ENCODE results near the gene PEX5L.

PEX5L gene

DNA sequence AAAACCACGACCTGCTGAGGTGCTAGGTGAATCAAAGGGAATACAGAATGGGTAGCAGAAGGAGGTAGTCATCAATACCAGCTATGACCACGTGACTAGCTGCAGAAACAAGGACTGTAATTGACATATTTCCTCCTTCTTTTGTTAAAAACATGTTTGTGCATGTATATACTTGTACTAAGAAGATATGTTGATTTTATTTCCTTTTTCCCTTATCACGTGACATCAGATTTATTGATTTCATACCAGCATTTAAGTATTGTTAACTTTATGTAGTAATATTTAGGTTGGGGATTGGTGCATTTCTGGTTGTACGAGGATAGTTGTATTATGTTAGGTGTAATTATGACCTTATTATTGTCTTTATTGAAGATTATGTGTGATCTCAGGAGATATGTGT lies 36.2 kb downstream of the PEX5L start:
- H3K27ac ChIP-seq (ENCODE audit: low read length) = no peak overlapping the region
- H3K36me3 ChIP-seq (replicated peaks; ENCODE audit: insufficient read depth, low read length) = no peaks in the 10 kb centered on the region
- H3K27me3 ChIP-seq (replicated peaks; ENCODE audit: insufficient read depth, low read length) = no peaks in the 10 kb centered on the region
- DNase-seq = no peak
- H3K9ac ChIP-seq (ENCODE audit: low read length) = no peak overlapping the region
- no peaks in the 10 kb centered on the region for H4K20me1 ChIP-seq (ENCODE audit: insufficient read depth, low read length)
- H3K4me3 ChIP-seq (ENCODE audit: low read length) = no peak overlapping the region
- no peak overlapping the region for H2AFZ ChIP-seq (ENCODE audit: low read length)
- H3K9me3 ChIP-seq (replicated peaks; ENCODE audit: insufficient read depth, low read length) = no peaks in the 10 kb centered on the region
- no peaks in the 10 kb centered on the region for H3K4me1 ChIP-seq (ENCODE audit: low read length)
- H3K4me2 ChIP-seq (ENCODE audit: low read depth, low read length) = no peak overlapping the region
- no peaks in the 10 kb centered on the region for H3K79me2 ChIP-seq (ENCODE audit: low read length)
- TF ChIP-seq EZH2phosphoT487 (IDR thresholded peaks at IDR 0.05; ENCODE audit: low read length) = no peak
- no peak for TF ChIP-seq EZH2 (optimal IDR thresholded peaks at IDR 0.05; ENCODE audit: low read depth, low read length)
- TF ChIP-seq, protein P1, sequence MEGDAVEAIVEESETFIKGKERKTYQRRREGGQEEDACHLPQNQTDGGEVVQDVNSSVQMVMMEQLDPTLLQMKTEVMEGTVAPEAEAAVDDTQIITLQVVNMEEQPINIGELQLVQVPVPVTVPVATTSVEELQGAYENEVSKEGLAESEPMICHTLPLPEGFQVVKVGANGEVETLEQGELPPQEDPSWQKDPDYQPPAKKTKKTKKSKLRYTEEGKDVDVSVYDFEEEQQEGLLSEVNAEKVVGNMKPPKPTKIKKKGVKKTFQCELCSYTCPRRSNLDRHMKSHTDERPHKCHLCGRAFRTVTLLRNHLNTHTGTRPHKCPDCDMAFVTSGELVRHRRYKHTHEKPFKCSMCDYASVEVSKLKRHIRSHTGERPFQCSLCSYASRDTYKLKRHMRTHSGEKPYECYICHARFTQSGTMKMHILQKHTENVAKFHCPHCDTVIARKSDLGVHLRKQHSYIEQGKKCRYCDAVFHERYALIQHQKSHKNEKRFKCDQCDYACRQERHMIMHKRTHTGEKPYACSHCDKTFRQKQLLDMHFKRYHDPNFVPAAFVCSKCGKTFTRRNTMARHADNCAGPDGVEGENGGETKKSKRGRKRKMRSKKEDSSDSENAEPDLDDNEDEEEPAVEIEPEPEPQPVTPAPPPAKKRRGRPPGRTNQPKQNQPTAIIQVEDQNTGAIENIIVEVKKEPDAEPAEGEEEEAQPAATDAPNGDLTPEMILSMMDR (IDR thresholded peaks at IDR 0.05; ENCODE audit: low read length) = no peak
- H3K9me2 ChIP-seq (replicated peaks; ENCODE audit: insufficient read depth, low read length) = no peaks in the 10 kb centered on the region
- H3F3A ChIP-seq (ENCODE audit: insufficient read depth, low read length) = no peaks in the 10 kb centered on the region

- H3K9ac ChIP-seq (ENCODE audit: low read length) = no peak overlapping the region
- no peak for DNase-seq
- H3K9me3 ChIP-seq (replicated peaks; ENCODE audit: insufficient read depth, low read length) = no peaks in the 10 kb centered on the region
- H3F3A ChIP-seq (ENCODE audit: insufficient read depth, low read length) = no peaks in the 10 kb centered on the region
- H3K4me1 ChIP-seq (ENCODE audit: low read length) = no peaks in the 10 kb centered on the region
- H3K4me2 ChIP-seq (ENCODE audit: low read depth, low read length) = no peak overlapping the region
- no peak overlapping the region for H2AFZ ChIP-seq (ENCODE audit: low read length)
- no peak overlapping the region for H3K27ac ChIP-seq (ENCODE audit: low read length)
- no peaks in the 10 kb centered on the region for H4K20me1 ChIP-seq (ENCODE audit: insufficient read depth, low read length)
- H3K36me3 ChIP-seq (replicated peaks; ENCODE audit: insufficient read depth, low read length) = no peaks in the 10 kb centered on the region
- H3K9me2 ChIP-seq (replicated peaks; ENCODE audit: insufficient read depth, low read length) = no peaks in the 10 kb centered on the region
- H3K79me2 ChIP-seq (ENCODE audit: low read length) = no peaks in the 10 kb centered on the region
- no peaks in the 10 kb centered on the region for H3K27me3 ChIP-seq (replicated peaks; ENCODE audit: insufficient read depth, low read length)
- TF ChIP-seq, protein P1 (IDR thresholded peaks at IDR 0.05; ENCODE audit: low read length) = no peak
- no peak for TF ChIP-seq EZH2phosphoT487 (IDR thresholded peaks at IDR 0.05; ENCODE audit: low read length)
- no peak for TF ChIP-seq EZH2 (optimal IDR thresholded peaks at IDR 0.05; ENCODE audit: low read depth, low read length)
- H3K4me3 ChIP-seq (ENCODE audit: low read length) = no peak overlapping the region
Measured at GRCh38 chr3:179995406-179995805, 41.3 kb downstream of the PEX5L start.

DNA sequence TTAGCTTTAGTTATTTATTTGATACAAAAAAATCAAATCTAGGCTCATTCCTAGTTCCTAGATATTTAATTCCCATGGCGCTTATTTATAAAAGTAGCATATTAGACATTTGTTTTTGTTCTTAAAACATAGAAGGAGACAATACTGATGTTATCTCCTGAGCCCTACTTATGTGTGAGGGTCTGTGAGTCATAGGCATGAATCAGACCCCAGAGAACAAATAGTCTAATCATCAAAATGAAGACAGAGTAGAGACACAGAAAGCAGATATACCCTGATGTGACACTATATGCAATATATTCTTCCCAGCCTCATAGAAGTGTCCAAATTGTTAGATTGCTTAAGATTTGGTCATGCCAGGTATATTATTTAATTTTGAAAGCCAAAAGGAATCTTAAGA lies 44.9 kb downstream of the PEX5L start:
- Histone ChIP-seq H3K4me2 (ENCODE audit: low read depth, low read length) (no peak overlapping the region), H3K9ac (ENCODE audit: low read length) (no peak overlapping the region), H3K79me2 (ENCODE audit: low read length) (no peaks in the 10 kb centered on the region), H3K9me3 (replicated peaks; ENCODE audit: insufficient read depth, low read length) (no peaks in the 10 kb centered on the region), H3K27me3 (replicated peaks; ENCODE audit: insufficient read depth, low read length) (no peaks in the 10 kb centered on the region), H3K36me3 (replicated peaks; ENCODE audit: insufficient read depth, low read length) (no peaks in the 10 kb centered on the region), H3K27ac (ENCODE audit: low read length) (no peak overlapping the region), H3K4me1 (ENCODE audit: low read length) (no peaks in the 10 kb centered on the region), H2AFZ (ENCODE audit: low read length) (no peak overlapping the region), H3F3A (ENCODE audit: insufficient read depth, low read length) (no peaks in the 10 kb centered on the region), H3K9me2 (replicated peaks; ENCODE audit: insufficient read depth, low read length) (no peaks in the 10 kb centered on the region), H3K4me3 (ENCODE audit: low read length) (no peak overlapping the region), H4K20me1 (ENCODE audit: insufficient read depth, low read length) (no peaks in the 10 kb centered on the region)
- TF ChIP-seq, protein P1 (IDR thresholded peaks at IDR 0.05; ENCODE audit: low read length) = no peak
- TF ChIP-seq EZH2phosphoT487 (IDR thresholded peaks at IDR 0.05; ENCODE audit: low read length) (no peak), EZH2 (optimal IDR thresholded peaks at IDR 0.05; ENCODE audit: low read depth, low read length) (no peak)
- DNase-seq = no peak

Data from MM.1S (cell line).